Measurements from ENCODE around the gene PRSS12. TPM values are rescaled to one million over a fixed set of nuclear protein-coding genes. Genes with fewer than 3 reads are reported as not detected.

The PRSS12 gene
- polyA plus RNA-seq, 3 donors = not detected

GRCh38 chr4:118398226-118399090, 45.7 kb upstream of the PRSS12 start:
- no peak for TF ChIP-seq CTCF (IDR thresholded peaks at IDR 0.05)
- no peak for DNase-seq
- Histone ChIP-seq H3K27ac (ENCODE audit: low read depth in 1 of 2, low read length in 2 of 2) (no peak overlapping the region), H3K79me2 (ENCODE audit: insufficient read depth, low read length) (no peaks in the 10 kb centered on the region), H3K4me1 (ENCODE audit: control insufficient read depth in 1 of 2, insufficient read depth in 2 of 2, low read length in 2 of 2) (no peaks in the 10 kb centered on the region), H3K9me3 (replicated peaks in 1 of 2; ENCODE audit: control insufficient read depth in 1 of 2, insufficient read depth in 1 of 2, low read length in 2 of 2) (no peaks in the 10 kb centered on the region), H3K27me3 (ENCODE audit: control insufficient read depth in 2 of 2, insufficient read depth in 2 of 2, low read length in 2 of 2) (no peaks in the 10 kb centered on the region), H3K9ac (ENCODE audit: insufficient read depth, low read length, poor library complexity, severe bottlenecking) (no peak overlapping the region), H3K36me3 (replicated peaks in 1 of 2; ENCODE audit: control insufficient read depth in 1 of 2, insufficient read depth in 2 of 2, low read length in 2 of 2) (no peaks in the 10 kb centered on the region), H3K4me3 (replicated peaks in 1 of 3; ENCODE audit: low read depth in 2 of 3, low read length in 3 of 3) (no peak overlapping the region), H3K4me2 (replicated peaks; ENCODE audit: extremely low read depth, low read length, poor library complexity, severe bottlenecking) (no peak overlapping the region), H4K20me1 (ENCODE audit: insufficient read depth, low read length) (no peaks in the 10 kb centered on the region), H2AFZ (ENCODE audit: insufficient read depth, low read depth, low read length, poor library complexity, severe bottlenecking) (no peak overlapping the region)
- no peak overlapping the region for H3K4me3 Mint-ChIP-seq
- H3K9me3 Mint-ChIP-seq = peaks cover 0 to 2% (median 0%) of the 10 kb centered on the region in 7 donors
- WGBS (ENCODE audit: insufficient coverage) = no CpG with 5 or more reads among the region's 5 CpGs
- peak overlapping the region in 1 of 7 donors; percentile 76 for H3K27ac Mint-ChIP-seq
- H3K36me3 Mint-ChIP-seq = no peaks in the 10 kb centered on the region
- intact Hi-C loops (cut with micrococcal nuclease) = no loop called here
- H3K27me3 Mint-ChIP-seq (ENCODE audit: low read depth in 3 of 3) = peaks cover 0 to 9% (median 0%) of the 10 kb centered on the region in 3 donors
- peaks cover 20% of the 10 kb centered on the region for H3K4me1 Mint-ChIP-seq

GRCh38 chr4:118397623-118397979, 44.8 kb upstream of the PRSS12 start:
- Histone ChIP-seq H3K9me3 (replicated peaks in 1 of 2; ENCODE audit: control insufficient read depth in 1 of 2, insufficient read depth in 1 of 2, low read length in 2 of 2) (peaks cover 0 to 3% of the 10 kb centered on the region in 2 donors), H2AFZ (ENCODE audit: insufficient read depth, low read depth, low read length, poor library complexity, severe bottlenecking) (no peak overlapping the region)
- peaks cover 0 to 9% (median 0%) of the 10 kb centered on the region in 3 donors for H3K27me3 Mint-ChIP-seq (ENCODE audit: low read depth in 3 of 3)

More at GRCh38 chr4:118397623-118397979, 44.8 kb upstream of the PRSS12 start:
- TF ChIP-seq CTCF (IDR thresholded peaks at IDR 0.05) = no peak
- Histone ChIP-seq H3K27me3 (ENCODE audit: control insufficient read depth in 2 of 2, insufficient read depth in 2 of 2, low read length in 2 of 2) (no peaks in the 10 kb centered on the region), H3K79me2 (ENCODE audit: insufficient read depth, low read length) (no peaks in the 10 kb centered on the region), H3K9ac (ENCODE audit: insufficient read depth, low read length, poor library complexity, severe bottlenecking) (no peak overlapping the region), H4K20me1 (ENCODE audit: insufficient read depth, low read length) (no peaks in the 10 kb centered on the region), H3K27ac (ENCODE audit: low read depth in 1 of 2, low read length in 2 of 2) (no peak overlapping the region), H3K4me2 (replicated peaks; ENCODE audit: extremely low read depth, low read length, poor library complexity, severe bottlenecking) (no peak overlapping the region), H3K4me3 (replicated peaks in 1 of 3; ENCODE audit: low read depth in 2 of 3, low read length in 3 of 3) (no peak overlapping the region), H3K36me3 (replicated peaks in 1 of 2; ENCODE audit: control insufficient read depth in 1 of 2, insufficient read depth in 2 of 2, low read length in 2 of 2) (no peaks in the 10 kb centered on the region), H3K4me1 (ENCODE audit: control insufficient read depth in 1 of 2, insufficient read depth in 2 of 2, low read length in 2 of 2) (no peaks in the 10 kb centered on the region)
- intact Hi-C loops (cut with micrococcal nuclease) = no loop called here
- 75% methylated on average over 1 of the region's 1 CpG for WGBS (ENCODE audit: insufficient coverage)
- Mint-ChIP-seq H3K9me3 (peaks cover 3 to 8% (median 6%) of the 10 kb centered on the region in 7 donors), H3K4me3 (no peak overlapping the region), H3K4me1 (peaks cover 20% of the 10 kb centered on the region), H3K36me3 (peaks cover 0 to 3% of the 10 kb centered on the region in 2 donors), H3K27ac (no peak overlapping the region)
- no peak for DNase-seq
